Urothelium cell line (cell line): ENCODE data around the gene RILPL1.
"Not testable (repeated sequence)": the region's sequence is repeated elsewhere in the genome, so short reads cannot be mapped to it uniquely, and the experiment has no call there.

ENCODE experiments used
- DNase-seq: peaks from one replicate; pipeline ENCODE4 v3.0.0; 2011; ENCODE audit warnings: low spot score, mixed read lengths
- FAIRE-seq: peaks from 2 replicates; lab custom pipeline; 2011; peaks lifted over from hg19 to GRCh38; lab: Jason Lieb, UNC

Gene RILPL1

DNA sequence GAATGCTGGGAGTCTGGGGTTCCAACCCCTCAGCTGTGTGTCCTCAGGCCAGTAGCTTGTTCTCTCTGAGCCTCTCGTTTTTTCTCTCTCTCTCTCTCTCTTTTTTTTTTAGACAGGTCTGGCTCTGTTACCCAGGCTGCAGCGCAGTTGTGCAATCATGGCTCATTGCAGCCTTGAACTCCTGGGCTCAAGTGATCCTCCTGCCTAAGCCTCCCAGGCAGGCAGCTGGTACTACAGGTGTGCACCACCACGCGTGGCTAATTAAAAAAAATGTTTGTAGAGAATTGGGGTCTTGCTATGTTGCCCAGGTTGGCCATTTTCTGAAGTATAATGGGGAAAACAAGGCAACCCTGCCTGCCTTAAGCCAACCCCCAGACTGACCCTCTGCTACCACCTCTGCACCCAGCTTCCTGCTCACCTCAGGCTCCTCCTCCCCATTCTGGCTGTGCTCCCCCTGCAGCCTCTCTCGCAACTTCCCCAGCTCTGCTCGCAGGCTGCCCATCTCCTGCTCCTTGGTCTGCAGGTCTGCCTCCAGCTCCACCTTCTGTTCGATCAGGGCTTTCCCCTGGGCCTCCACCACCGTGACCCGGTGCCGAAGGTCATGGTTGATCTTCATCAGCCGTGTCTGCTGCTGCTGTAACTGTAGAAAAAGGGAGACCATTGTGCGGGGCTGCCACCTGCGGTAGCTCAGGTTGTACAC is 35.2 kb downstream of the RILPL1 start:
- DNase-seq (no peak), FAIRE-seq (no peak)

DNA sequence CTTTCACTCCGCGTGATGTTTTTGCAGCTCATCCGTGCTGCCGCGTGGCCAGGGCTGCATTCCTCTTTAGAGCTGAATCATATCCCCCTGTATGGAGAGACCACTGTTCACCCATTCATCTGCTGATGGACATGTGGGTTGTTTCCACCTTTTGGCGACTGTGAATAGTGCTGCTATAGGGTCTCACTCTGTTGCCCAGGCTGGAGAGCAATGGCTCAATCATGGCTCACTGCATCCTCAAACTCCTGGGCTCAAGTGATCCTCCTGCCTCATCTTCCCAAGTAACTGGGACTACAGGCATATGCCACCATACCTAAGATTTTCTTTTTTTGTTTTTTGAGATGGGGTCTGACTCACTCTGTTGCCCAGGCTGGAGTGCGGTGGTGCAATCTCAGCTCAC is 36.5 kb downstream of the RILPL1 start:
- DNase-seq (no peak), FAIRE-seq (no peak)

DNA sequence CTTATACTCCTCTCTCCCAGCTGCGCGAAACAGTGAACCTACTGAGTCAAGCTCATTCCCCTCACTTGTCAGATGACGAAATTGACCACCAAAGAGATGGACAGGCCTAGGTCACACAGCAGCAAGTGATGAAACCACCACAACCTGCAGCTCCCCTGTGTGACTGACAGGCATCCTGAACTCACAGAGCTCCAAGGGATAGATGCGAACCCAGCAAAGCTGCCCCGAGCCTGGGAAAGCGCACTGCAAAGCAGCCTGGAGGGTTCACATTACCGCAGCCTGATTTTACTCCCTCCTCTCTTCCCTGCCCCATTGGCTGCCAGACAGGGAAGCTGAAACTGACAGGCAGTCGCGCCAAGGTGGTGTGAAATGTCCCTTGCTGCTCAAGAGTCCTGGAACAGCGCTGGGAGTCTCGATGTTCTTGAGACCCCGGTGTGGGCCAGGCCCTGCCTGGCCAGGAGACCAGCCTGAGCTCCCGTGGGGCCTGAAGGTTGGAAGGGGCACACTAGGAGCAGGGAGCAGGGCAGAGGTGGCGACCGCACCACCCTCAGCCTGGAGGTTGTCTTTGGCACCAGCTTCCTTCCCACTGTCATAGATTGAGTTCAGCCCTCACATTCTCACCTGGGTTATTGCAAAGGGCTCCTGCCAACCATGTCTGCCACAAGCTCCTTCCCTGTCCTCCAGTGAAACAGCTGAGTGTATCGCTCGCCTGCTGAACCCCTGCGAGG is 39.2 kb downstream of the RILPL1 start:
- no peak for FAIRE-seq
- no peak for DNase-seq

DNA sequence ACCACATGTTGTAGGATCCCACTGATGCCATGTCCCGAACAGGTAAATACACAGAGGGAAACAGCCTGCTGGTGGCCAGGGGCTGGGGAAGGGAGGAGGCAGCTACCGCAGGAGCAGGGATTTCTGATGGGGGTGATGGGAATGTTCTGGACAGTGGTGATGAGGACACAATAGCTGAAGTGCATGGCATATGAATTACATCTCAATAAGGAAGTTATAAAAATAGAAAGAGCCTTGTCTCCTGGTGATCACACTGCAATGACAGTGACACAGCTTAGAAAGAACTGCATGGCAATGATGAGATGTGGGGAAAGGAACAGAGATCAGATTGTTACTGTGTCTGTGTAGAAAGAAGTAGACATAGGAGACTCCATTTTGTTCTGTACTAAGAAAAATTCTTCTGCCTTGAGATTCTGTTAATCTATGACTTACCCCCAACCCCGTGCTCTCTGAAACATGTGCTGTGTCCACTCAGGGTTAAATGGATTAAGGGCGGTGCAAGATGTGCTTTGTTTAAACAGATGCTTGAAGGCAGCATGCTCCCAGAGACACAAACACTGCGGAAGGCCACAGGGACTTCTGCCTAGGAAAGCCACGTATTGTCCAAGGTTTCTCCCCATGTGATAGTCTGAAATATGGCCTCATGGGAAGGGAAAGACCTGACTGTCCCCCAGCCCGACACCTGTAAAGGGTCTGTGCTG is 41.0 kb downstream of the RILPL1 start:
- FAIRE-seq, DNase-seq: not testable (repeated sequence)

- FAIRE-seq (no peak), DNase-seq (no peak)
Measured at GRCh38 chr12:123491481-123491880, 42.0 kb downstream of the RILPL1 start.

- FAIRE-seq = no peak
- DNase-seq = no peak
Measured at GRCh38 chr12:123491056-123491455, 42.5 kb downstream of the RILPL1 start.

GRCh38 chr12:123490089-123490488 is 43.4 kb downstream of the RILPL1 start:
- DNase-seq = no peak
- FAIRE-seq = no peak

DNA sequence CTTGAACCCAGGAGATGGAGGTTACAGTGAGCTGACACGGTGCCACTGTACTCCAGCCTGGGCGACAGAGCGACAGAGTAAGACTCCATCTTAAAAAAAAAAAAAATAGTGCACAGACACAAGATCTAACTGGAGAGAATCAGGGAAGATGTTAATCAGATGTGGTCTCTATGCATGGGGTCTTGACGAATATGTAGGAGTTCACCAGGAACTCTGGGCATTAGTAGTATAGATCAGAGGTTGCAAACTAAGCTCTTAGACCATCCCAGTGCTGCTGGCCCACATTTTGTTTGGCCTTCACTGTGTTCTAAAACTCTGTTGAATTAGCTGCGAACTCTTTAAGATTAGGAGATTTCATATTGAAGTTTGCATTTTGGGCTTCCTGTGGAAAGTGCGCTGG is 43.9 kb downstream of the RILPL1 start:
- FAIRE-seq (no peak), DNase-seq (no peak)

DNA sequence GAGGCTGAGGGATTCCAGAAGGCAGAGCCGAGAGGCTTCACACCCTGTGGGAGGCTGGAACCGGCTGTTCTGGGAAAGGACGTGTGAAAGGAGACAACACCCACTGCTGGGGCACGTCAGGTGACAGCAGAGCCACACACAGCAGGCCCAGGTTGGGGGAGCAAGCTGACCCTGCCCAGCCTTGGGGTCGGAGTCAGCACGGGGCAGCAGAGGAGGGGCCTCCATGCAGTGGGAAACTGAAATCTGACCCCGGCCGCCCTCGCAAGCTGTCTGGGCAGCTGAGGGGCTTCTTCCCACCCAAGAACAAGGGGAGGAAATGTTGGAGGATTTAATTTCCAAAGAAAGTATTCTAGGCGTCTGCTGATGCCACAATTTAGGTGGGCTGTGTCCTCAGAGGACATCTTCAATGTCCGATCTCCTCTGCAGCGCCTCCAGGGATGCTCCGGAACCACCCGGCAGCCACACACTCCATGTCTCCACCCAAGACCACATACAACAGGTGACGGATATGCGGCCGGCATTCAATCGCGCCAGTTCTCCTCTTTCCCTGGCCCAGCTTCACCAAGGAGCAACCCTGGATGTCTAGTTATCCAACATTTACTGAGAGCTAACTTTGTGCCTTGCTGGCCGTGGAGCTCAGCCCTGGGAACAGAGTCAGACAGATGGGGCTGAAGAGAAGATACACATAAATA is 44.8 kb downstream of the RILPL1 start:
- DNase-seq (no peak), FAIRE-seq (no peak)

DNA sequence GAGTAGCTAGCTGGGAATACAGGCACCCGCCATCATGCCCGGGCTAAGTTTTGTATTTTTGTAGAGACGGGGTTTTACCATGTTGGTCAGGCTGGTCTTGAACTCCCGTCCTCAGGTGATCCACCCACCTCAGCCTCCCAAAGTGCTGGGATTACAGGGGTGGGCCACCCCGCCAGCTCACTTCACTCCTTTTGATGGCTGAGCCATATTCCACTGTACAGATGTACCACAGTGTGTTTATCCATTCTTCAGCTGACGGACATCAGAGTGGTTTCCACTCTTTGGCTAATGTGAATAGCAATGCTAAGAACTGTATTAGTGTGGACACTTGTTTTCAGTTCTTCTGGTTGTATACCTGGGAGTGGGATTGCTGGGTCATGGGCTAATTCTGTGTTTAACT is 46.1 kb downstream of the RILPL1 start:
- FAIRE-seq (no peak), DNase-seq (no peak)

- no peak for DNase-seq
- FAIRE-seq = no peak
Measured at GRCh38 chr12:123485756-123486155, 47.8 kb downstream of the RILPL1 start.

DNA sequence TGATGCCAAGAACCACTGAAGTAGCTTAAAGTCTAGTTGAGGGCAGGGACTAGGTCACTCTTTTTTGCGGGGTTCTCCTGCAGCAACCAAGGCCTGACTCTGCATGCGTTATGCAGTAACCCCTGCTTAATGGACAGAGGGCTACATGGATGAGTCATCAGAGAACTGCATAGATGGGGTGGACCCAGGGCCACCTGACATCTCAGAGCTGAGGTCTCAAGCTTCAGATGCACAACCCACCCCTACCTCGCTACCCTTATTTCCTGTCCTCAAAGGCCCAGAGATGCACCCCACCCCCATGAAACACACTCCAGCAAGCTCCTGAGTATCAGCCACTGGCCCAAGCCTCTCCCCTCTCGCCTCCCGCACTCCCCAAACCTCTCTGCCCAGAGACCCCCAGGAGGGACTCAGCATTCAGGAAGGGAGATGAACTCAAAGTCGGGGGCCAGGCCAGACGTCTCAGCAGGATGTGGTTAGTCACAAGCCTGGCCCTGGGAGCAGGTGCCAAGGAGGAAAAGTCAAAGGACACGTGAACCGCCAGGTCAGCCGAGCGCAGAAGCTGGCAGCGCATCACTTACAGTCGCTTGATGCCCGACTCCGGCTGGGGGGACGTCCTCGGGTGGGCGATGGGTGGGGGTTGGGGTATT is 49.8 kb downstream of the RILPL1 start:
- no peak for FAIRE-seq
- no peak for DNase-seq

DNA sequence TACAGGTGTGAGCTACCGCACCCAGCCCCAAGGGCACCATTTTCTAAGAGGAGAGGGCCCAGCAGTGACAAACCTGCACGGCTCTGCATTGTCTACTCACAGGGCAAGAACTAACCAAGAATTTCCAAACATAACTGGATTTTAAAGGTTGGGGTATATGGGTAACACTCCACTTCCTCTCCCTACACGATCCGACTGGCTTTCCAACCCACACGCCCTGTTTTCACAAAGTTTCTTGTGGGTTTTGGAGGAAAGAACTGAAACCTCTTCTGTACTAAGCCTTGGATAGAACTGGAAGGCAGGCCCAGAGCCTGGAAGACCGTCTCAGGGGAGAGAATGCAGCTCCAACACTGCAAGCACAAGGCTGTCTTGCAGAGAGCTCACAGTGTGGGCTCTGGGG is 50.6 kb downstream of the RILPL1 start:
- FAIRE-seq = no peak
- DNase-seq = no peak

GRCh38 chr12:123481251-123481650 is 52.3 kb downstream of the RILPL1 start:
- FAIRE-seq, DNase-seq: not testable (repeated sequence)

DNA sequence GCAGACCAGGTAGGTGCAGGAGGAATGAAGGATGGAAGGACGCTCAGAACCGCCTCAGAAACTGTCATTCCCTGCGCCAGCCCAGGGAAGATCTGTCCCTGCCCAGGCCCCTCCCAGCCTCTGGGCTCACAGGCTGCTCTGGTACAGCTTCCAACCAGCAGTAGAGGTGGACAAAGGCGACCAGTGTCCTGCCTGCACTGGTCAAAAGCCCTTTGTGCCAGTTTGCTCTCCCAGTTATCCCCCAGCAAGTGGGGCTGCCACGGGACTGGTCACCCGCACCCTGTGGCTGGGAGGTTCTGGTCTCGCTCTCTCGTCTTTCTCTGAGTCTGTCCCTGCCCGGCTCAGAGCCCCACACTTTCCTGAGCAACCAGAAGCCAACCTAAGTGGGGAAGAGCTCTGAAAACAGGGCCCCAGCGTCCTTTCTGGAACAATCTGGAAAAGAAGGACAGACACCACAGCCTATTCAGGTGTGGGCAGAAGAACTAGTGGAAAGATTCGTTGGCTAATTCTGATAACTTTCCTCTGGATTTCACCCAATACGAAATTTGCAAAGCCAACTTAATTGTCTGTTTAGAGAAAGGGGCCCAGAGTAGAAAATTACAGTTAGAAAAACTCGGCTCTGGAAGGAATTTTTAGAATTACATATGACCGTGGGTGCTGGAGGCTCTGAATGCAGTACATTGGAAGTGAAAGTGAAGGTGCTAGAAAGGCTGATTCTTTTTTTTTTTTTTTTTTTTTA is 53.9 kb downstream of the RILPL1 start:
- FAIRE-seq = no peak

GRCh38 chr12:123478762-123479161 is 54.8 kb downstream of the RILPL1 start:
- FAIRE-seq (no peak), DNase-seq (no peak)

More for the DNA sequence above, 53.9 kb downstream of the RILPL1 start:
- no peak for DNase-seq

DNA sequence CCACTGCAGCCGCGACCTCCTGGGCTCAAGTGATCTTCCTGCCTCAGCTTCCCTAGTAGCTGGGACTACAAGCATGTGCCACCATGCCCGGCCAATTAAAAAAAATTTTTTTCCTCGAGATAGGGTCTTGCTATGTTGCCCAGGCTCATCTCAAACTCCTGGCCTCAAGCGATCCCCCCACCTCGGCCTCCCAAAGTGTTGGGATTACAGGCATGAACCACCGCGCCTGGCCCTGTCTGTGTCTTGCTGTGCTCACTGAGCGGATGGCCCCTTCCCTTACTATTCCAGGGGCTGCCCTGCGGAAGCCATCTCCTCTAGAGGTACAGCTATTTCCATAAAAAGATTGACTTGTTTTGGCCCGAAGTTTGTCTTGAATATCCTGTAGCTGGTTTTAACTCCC is 55.5 kb downstream of the RILPL1 start:
- DNase-seq (no peak), FAIRE-seq (no peak)

- FAIRE-seq (no peak), DNase-seq (no peak)
Measured at GRCh38 chr12:123475246-123475703, 58.2 kb downstream of the RILPL1 start.

DNA sequence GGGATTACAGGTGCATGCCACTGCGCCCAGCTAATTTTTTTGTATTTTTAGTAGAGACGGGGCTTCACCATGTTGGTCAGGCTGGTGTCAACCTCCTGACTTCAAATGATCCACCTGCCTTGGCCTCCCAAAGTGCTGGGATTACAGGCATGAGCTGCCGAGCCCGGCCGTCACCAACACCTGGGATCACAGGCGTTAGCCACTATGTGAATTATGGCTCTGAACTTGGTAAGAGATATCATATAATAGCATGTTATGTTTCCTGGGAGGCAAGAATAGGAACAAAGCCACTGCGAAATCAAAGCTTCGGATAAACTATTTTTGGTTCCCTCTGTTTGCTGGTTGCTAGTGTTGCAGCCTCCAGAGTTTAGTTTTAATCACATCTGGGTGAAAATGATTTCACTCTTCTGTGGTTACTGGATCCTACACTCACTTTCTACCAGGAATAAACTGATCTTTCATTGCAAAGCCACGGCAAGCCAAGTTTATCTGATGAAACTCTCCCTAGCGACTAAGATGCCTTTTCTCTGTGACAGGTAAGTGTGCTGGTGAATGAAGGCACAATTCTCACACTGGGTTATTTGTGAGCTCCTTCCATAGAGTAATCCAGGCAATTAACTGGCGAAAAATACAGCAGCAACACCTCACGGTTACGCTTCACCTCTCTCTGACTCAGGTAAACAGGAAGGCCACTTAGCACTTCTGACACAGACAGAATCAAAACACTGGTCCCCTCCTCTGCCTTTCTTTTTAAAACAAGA is 58.9 kb downstream of the RILPL1 start:
- no peak for DNase-seq
- no peak for FAIRE-seq
